Activated B cell treated with CpG ODN at 0.5 μM for 24 hours (primary cell): ENCODE measurements around the gene PRG3. TPM values are rescaled to one million over a fixed set of nuclear protein-coding genes. Genes with fewer than 3 reads are reported as not detected.

ENCODE experiments used
- ATAC-seq: fragments of 200-7000 bp; cut with Tn5 transposase; one replicate; pipeline ENCODE4 v1.10.0; 2021; ENCODE audit warnings: low read depth, mild to moderate bottlenecking, moderate library complexity
- CTCF ChIA-PET: fragments of 350-600 bp; sonication (Branson Sonifier 250); formaldehyde crosslinking; loops from one replicate; lab custom pipeline; 2021; ENCODE audit warnings: antibody characterized with exemption; lab: Charles Lee
- POLR2A ChIA-PET: fragments of 350-600 bp; sonication (Branson Sonifier 250); formaldehyde crosslinking; loops from one replicate; lab custom pipeline; 2021; ENCODE audit warnings: antibody characterized with exemption; lab: Charles Lee
- DNase-seq: peaks from one replicate; pipeline ENCODE4 v3.0.0; 2022
- H3K27ac Mint-ChIP-seq: one replicate; pipeline ENCODE4 v1.8.0; 2020; ENCODE audit warnings: mixed read lengths
- H3K27me3 Mint-ChIP-seq: one replicate; pipeline ENCODE4 v1.8.0; 2021; ENCODE audit warnings: mixed read lengths
- H3K36me3 Mint-ChIP-seq: one replicate; pipeline ENCODE4 v1.8.0; 2021; ENCODE audit warnings: low read depth, mixed read lengths
- H3K4me1 Mint-ChIP-seq: one replicate; pipeline ENCODE4 v1.8.0; 2021; ENCODE audit warnings: mixed read lengths
- H3K4me3 Mint-ChIP-seq: one replicate; pipeline ENCODE4 v1.8.0; 2020; ENCODE audit warnings: mild to moderate bottlenecking, mixed read lengths
- H3K9me3 Mint-ChIP-seq: one replicate; pipeline ENCODE4 v1.8.0; 2020; ENCODE audit warnings: mixed read lengths
- intact Hi-C: fragments of 100-400 bp; cut with micrococcal nuclease; formaldehyde crosslinking; loops from one replicate; pipeline ENCODE4 v1.15.1; 2024
- total RNA-seq: library from RNA; stranded (reverse); gene quantifications from 2 replicates; pipeline ENCODE4 v1.2.3, GENCODE V29; 2022
- TF ChIP-seq, protein P1 (sequence below): fragments of 200-600 bp; IDR thresholded peaks from one replicate; pipeline ENCODE4 v1.8.0; 2022; ENCODE audit warnings: antibody characterized with exemption, mild to moderate bottlenecking

The PRG3 gene
- total RNA-seq, 1 donor from 2014 or later, result not detected

DNA sequence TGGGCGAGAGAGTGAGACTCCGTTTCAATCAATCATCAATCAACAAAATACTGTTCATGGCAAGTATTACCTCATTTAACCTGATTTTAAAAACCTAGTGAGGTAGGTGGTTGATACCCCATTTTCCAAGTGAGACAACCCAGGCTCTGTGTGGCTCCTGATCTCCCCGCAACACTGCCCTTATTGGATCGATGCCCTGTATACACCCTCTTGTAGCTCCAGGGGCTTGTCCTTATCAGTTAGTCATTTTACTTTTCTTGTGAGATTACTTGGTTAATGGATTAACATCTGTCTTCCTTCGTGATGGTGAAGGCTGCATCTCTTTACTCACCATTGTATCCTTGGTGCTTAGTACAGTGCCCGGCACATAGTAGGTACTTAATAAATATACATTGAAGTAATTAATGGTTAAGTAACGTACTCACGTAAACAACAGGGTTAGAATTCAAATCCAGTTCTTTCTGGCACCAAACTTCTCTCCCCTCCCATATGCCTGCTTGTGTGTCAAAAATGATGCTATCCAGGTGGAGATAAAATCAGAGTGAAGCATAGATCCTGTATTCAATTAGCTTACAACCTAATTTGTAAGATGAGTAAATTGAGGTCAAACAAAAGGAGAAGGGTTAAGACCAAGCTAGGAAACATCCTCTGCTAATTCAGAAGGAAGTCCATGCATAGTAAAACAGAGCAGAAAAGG is 11.3 kb upstream of the PRG3 start:
- POLR2A ChIA-PET, result interaction anchor here (0.6 to 1.0 kb wide), 2 partner anchors 12 to 33 kb away, joined by 3 read pairs; no protein-coding TSS in a partner anchor

DNA sequence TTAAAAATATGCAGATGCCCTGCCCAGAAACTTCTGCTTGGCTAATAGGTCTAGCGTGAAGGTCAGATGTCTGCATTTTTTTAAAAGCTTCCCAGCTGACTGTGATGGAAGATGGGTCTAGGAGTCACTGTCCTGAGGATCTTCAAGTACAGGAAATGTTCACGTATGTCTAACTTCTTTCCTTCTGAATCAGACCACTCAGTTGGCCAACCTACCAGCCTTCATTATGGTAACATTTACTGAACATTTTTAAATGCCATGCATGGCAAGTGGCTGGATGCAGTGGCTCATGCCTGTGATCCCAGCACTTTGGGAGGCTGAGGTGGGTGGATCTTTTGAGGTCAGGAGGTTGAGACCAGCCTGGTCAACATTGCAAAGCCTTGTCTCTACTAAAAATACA is 10.6 kb upstream of the PRG3 start:
- ATAC-seq, result no peak
- Mint-ChIP-seq H3K27ac (no peak overlapping the region), H3K9me3 (no peaks in the 10 kb centered on the region), H3K36me3 (no peaks in the 10 kb centered on the region), H3K27me3 (no peaks in the 10 kb centered on the region), H3K4me3 (no peak overlapping the region), H3K4me1 (no peaks in the 10 kb centered on the region)
- TF ChIP-seq, protein P1, sequence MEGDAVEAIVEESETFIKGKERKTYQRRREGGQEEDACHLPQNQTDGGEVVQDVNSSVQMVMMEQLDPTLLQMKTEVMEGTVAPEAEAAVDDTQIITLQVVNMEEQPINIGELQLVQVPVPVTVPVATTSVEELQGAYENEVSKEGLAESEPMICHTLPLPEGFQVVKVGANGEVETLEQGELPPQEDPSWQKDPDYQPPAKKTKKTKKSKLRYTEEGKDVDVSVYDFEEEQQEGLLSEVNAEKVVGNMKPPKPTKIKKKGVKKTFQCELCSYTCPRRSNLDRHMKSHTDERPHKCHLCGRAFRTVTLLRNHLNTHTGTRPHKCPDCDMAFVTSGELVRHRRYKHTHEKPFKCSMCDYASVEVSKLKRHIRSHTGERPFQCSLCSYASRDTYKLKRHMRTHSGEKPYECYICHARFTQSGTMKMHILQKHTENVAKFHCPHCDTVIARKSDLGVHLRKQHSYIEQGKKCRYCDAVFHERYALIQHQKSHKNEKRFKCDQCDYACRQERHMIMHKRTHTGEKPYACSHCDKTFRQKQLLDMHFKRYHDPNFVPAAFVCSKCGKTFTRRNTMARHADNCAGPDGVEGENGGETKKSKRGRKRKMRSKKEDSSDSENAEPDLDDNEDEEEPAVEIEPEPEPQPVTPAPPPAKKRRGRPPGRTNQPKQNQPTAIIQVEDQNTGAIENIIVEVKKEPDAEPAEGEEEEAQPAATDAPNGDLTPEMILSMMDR, result no peak
- ChIA-PET CTCF (no interaction called here), POLR2A (interaction anchor here (0.6 kb wide), 1 partner anchor 11 kb away, joined by 3 read pairs; no protein-coding TSS in a partner anchor)
- no peak for DNase-seq
- intact Hi-C loops, result no loop called here

More for the DNA sequence above, 11.3 kb upstream of the PRG3 start:
- DNase-seq, result no peak
- no peaks in the 10 kb centered on the region for H3K36me3 Mint-ChIP-seq
- H3K9me3 Mint-ChIP-seq, result no peaks in the 10 kb centered on the region
- CTCF ChIA-PET, result no interaction called here
- intact Hi-C loops, result no loop called here
- no peak overlapping the region for H3K27ac Mint-ChIP-seq
- H3K27me3 Mint-ChIP-seq, result no peaks in the 10 kb centered on the region
- TF ChIP-seq, protein P1, result no peak
- H3K4me1 Mint-ChIP-seq, result no peaks in the 10 kb centered on the region
- ATAC-seq, result no peak
- no peak overlapping the region for H3K4me3 Mint-ChIP-seq

GRCh38 chr11:57391111-57391510 is 10.2 kb upstream of the PRG3 start:
- TF ChIP-seq, protein P1, result no peak
- Mint-ChIP-seq H3K36me3 (no peaks in the 10 kb centered on the region), H3K27ac (no peak overlapping the region), H3K4me1 (no peaks in the 10 kb centered on the region), H3K4me3 (no peak overlapping the region), H3K27me3 (no peaks in the 10 kb centered on the region), H3K9me3 (no peaks in the 10 kb centered on the region)
- ChIA-PET POLR2A (no interaction called here), CTCF (no interaction called here)
- intact Hi-C loops, result no loop called here
- DNase-seq, result no peak
- no peak for ATAC-seq

- no peak within 1 kb of the TSS for H3K4me3 Mint-ChIP-seq
- TF ChIP-seq, protein P1, result no peak
- ATAC-seq (no peak), DNase-seq (no peak)
- CTCF ChIA-PET, result no interaction called here
- no peaks in the 10 kb centered on the region for H3K36me3 Mint-ChIP-seq
- intact Hi-C loops, result no loop called here
- POLR2A ChIA-PET, result no interaction called here
- no peaks in the 10 kb centered on the region for H3K4me1 Mint-ChIP-seq
- no peak within 1 kb of the TSS for H3K27ac Mint-ChIP-seq
- no peaks in the 10 kb centered on the region for H3K27me3 Mint-ChIP-seq
- no peaks in the 10 kb centered on the region for H3K9me3 Mint-ChIP-seq
Measured at GRCh38 chr11:57390535-57390934, 9.6 kb upstream of the PRG3 start, which contains the start of gene PRG2. PRG2 (minus strand) TSS chr11:57390650; CDS start chr11:57389944, 706 bp downstream.

- Mint-ChIP-seq H3K9me3 (no peaks in the 10 kb centered on the region), H3K4me3 (no peak overlapping the region), H3K36me3 (no peaks in the 10 kb centered on the region), H3K27me3 (peaks cover 3% of the 10 kb centered on the region), H3K27ac (no peak overlapping the region), H3K4me1 (no peaks in the 10 kb centered on the region)
- intact Hi-C loops, result no loop called here
- CTCF ChIA-PET, result no interaction called here
- TF ChIP-seq, protein P1, result no peak
- no peak for ATAC-seq
- POLR2A ChIA-PET, result interaction anchor here (1.0 kb wide), 1 partner anchor 21 kb away, joined by 3 read pairs; no protein-coding TSS in a partner anchor
- no peak for DNase-seq
Measured at GRCh38 chr11:57387289-57388030, 6.5 kb upstream of the PRG3 start.
